Fibroblast of peridontal ligament (primary cell): ENCODE measurements around the gene RPS15A.
"Not testable (repeated sequence)": the region's sequence is repeated elsewhere in the genome, so short reads cannot be mapped to it uniquely, and the experiment has no call there.

Source experiments
- DNase-seq: peaks from one replicate; pipeline ENCODE4 v3.0.0-alpha.2; 2010; ENCODE audit errors: extremely low read depth

Gene RPS15A

GRCh38 chr16:18756639-18757038, 33.5 kb downstream of the RPS15A start:
- DNase-seq, result not testable (repeated sequence)

GRCh38 chr16:18742870-18743269, 47.3 kb downstream of the RPS15A start:
- not testable (repeated sequence) for DNase-seq

GRCh38 chr16:18740027-18740426, 50.1 kb downstream of the RPS15A start:
- not testable (repeated sequence) for DNase-seq

GRCh38 chr16:18738768-18739167, 51.4 kb downstream of the RPS15A start:
- DNase-seq, result not testable (repeated sequence)

GRCh38 chr16:18734279-18734678, 55.9 kb downstream of the RPS15A start:
- DNase-seq, result not testable (repeated sequence)
